Transverse colon (tissue), 1 donor: ENCODE results near the gene PTX4.

Experiments used
- EP300 ChIP-seq: sonication (generic); formaldehyde crosslinking; IDR thresholded peaks from one replicate; pipeline ENCODE4 v1.6.1; 2017; ENCODE audit warnings: antibody characterized with exemption, low read depth
- POLR2A ChIP-seq: fragments of 450-650 bp; IDR thresholded peaks from one replicate; pipeline ENCODE4 v1.6.1; 2016; ENCODE audit warnings: antibody characterized with exemption, mild to moderate bottlenecking, moderate library complexity

DNA sequence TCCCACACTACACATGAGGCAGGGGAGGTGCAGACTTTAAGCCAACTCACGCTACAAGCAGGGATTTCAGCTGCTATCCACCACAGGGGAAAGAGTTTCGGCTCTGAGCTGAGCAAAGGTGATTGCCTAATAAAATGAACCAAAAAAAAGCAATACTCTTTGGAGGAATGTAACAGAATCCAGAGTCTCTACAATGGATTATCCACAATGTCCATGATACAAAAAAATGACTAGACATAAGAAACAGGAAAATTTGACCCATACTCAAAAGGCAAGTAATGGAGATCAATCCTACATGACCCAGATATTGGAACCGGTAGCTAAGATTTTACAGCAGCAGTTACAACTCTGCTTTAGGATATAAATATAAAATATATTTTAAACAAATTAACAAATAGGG, 25.8 kb upstream of the PTX4 start:
- TF ChIP-seq EP300 (no peak), POLR2A (no peak)
